ENCODE results near the gene ABR.

GRCh38 chr17:1042486-1042885 is 137.3 kb downstream of the ABR start:
- no peak for TF ChIP-seq CTCF (IDR thresholded peaks at IDR 0.05)
- TF ChIP-seq ZFX (IDR thresholded peaks at IDR 0.05; ENCODE audit: borderline replicate concordance): no peak

Measured in 22Rv1 (cell line).